Panc1 (cell line): ENCODE measurements around the gene ATG4B. TPM values are rescaled to one million over a fixed set of nuclear protein-coding genes. Genes with fewer than 3 reads are reported as not detected.

Experiments
- ATAC-seq: fragments of 200-7000 bp; cut with Tn5 transposase; 2 replicates; pipeline ENCODE4 v1.9.1; 2020; ENCODE audit warnings: mild to moderate bottlenecking, moderate library complexity
- BruUV-seq: library from RNA; stranded (reverse); fragments of 400-500 nt; replicated peaks from 2 replicates; lab custom pipeline; 2021; lab: Mats Ljungman, UMichigan
- CTCF ChIA-PET: fragments of 300-600 bp; sonication (Branson Sonifier 250); formaldehyde crosslinking; loops from one replicate; lab custom pipeline; 2022; ENCODE audit warnings: antibody characterized with exemption; lab: Charles Lee
- POLR2A ChIA-PET: fragments of 300-600 bp; sonication (Branson Sonifier 250); formaldehyde crosslinking; loops from one replicate; lab custom pipeline; 2022; ENCODE audit warnings: antibody characterized with exemption; lab: Charles Lee
- DNase-seq: peaks from one replicate; pipeline ENCODE4 v3.0.0-alpha.2; 2010; ENCODE audit warnings: low read depth, low spot score
- H3K27ac ChIP-seq: 2 replicates; pipeline ENCODE4 v1.5.1; 2011; ENCODE audit warnings: mild to moderate bottlenecking, low read length, inconsistent platforms
- H3K27me3 ChIP-seq: fragments of 200-500 bp; sonication (Bioruptor generic); 2 replicates; pipeline ENCODE4 v1.6.0; 2014; ENCODE audit warnings: low read length, inconsistent platforms; ENCODE audit not compliant: control insufficient read depth, insufficient read depth
- H3K36me3 ChIP-seq: fragments of 200-500 bp; sonication (Bioruptor generic); 2 replicates; pipeline ENCODE4 v1.5.1; 2014; ENCODE audit warnings: inconsistent platforms, mild to moderate bottlenecking, low read length, moderate library complexity; ENCODE audit not compliant: control insufficient read depth, insufficient read depth
- H3K4me1 ChIP-seq: 2 replicates; pipeline ENCODE4 v1.5.1; 2011; ENCODE audit warnings: inconsistent platforms, mild to moderate bottlenecking, low read length, moderate library complexity; ENCODE audit not compliant: control insufficient read depth, insufficient read depth
- H3K4me3 ChIP-seq, 2 experiments: 2 replicates each; pipeline ENCODE4 v1.5.1; 2011 to 2012; ENCODE audit warnings: low read depth in 2 of 2, low read length in 2 of 2, mild to moderate bottlenecking in 2 of 2, inconsistent platforms in 1 of 2, moderate library complexity in 1 of 2
- H3K9me3 ChIP-seq: fragments of 200-500 bp; sonication (Bioruptor generic); 2 replicates; pipeline ENCODE4 v1.5.1; 2014; ENCODE audit warnings: low read depth, mild to moderate bottlenecking, inconsistent platforms, low read length, moderate library complexity; ENCODE audit not compliant: control insufficient read depth, insufficient read depth
- POLR2AphosphoS5 ChIP-seq: IDR thresholded peaks from 2 replicates; pipeline ENCODE4 v1.6.1; 2012; ENCODE audit warnings: mild to moderate bottlenecking, low read depth, low read length, moderate library complexity
- SIN3A ChIP-seq: IDR thresholded peaks from 2 replicates; pipeline ENCODE4 v1.6.1; 2012; ENCODE audit warnings: low read depth, mild to moderate bottlenecking, low read length, moderate library complexity, borderline replicate concordance; ENCODE audit not compliant: insufficient read depth
- TCF7L2 ChIP-seq: IDR thresholded peaks from 2 replicates; pipeline ENCODE4 v1.6.1; 2011; ENCODE audit warnings: mild to moderate bottlenecking, low read depth, low read length, inconsistent platforms
- in situ Hi-C: cut with HindIII; loops from 2 replicates; pipeline ENCODE4 v1.10.0; 2016; ENCODE audit warnings: low sequenced_read_pairs, low pct_unique_long_range_greater_than_20kb
- intact Hi-C: fragments of 100-400 bp; cut with micrococcal nuclease; formaldehyde crosslinking; loops from one replicate; pipeline ENCODE4 v1.10.0; 2022; ENCODE audit not compliant: unreplicated experiment
- total RNA-seq: library from RNA; stranded (reverse); gene quantifications from one replicate; pipeline ENCODE4 v1.2.1, GENCODE V29; 2021; ENCODE audit not compliant: unreplicated experiment
- TF ChIP-seq, protein P1 (sequence below), 2 experiments: IDR thresholded peaks; 2 replicates each; pipeline ENCODE4 v1.6.1; 2011 to 2012; ENCODE audit warnings: low read depth in 2 of 2, control low read depth in 1 of 2, low read length in 1 of 2, mild to moderate bottlenecking in 1 of 2, moderate library complexity in 1 of 2; ENCODE audit not compliant: insufficient read depth in 1 of 2
- TF ChIP-seq, protein P2 (sequence below): fragments of 450-650 bp; IDR thresholded peaks from 2 replicates; pipeline ENCODE4 v1.5.1; 2017; ENCODE audit warnings: mild to moderate bottlenecking

The ATG4B gene
- total RNA-seq, 1 experiment from 2014 or later, result 84.2 TPM

DNA sequence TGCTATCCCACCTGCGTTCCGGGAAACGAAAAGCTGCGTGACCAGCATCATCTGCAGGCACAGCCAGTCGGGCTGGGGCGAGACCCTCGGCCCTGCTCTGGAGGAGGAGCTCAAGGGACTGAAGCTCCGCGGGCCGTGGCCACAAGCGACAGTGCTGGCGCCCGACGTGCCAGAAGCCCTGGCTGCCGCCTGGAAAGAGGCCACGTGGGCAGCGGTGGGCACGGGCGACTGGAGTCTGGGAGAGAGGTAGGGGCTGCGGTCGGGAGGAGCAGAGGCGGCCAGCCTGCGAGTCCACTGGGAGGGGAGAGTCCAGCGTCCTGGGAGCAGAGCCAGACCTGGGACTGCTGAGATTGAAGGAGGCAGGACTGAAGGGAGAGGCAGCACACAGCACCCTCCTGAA, 39.9 kb downstream of the ATG4B start:
- Histone ChIP-seq H3K27me3 (no peaks in the 10 kb centered on the region), H3K4me1 (peaks cover 3% of the 10 kb centered on the region; the same call in 1 of the 2 replicates), H3K9me3 (no peaks in the 10 kb centered on the region), H3K36me3 (peaks cover 3% of the 10 kb centered on the region; the same call in 1 of the 2 replicates), H3K27ac (no peak overlapping the region), H3K4me3 (no peak overlapping the region)
- intact Hi-C loops (no loop called here), in situ Hi-C loops (no loop called here)
- TF ChIP-seq, protein P1, sequence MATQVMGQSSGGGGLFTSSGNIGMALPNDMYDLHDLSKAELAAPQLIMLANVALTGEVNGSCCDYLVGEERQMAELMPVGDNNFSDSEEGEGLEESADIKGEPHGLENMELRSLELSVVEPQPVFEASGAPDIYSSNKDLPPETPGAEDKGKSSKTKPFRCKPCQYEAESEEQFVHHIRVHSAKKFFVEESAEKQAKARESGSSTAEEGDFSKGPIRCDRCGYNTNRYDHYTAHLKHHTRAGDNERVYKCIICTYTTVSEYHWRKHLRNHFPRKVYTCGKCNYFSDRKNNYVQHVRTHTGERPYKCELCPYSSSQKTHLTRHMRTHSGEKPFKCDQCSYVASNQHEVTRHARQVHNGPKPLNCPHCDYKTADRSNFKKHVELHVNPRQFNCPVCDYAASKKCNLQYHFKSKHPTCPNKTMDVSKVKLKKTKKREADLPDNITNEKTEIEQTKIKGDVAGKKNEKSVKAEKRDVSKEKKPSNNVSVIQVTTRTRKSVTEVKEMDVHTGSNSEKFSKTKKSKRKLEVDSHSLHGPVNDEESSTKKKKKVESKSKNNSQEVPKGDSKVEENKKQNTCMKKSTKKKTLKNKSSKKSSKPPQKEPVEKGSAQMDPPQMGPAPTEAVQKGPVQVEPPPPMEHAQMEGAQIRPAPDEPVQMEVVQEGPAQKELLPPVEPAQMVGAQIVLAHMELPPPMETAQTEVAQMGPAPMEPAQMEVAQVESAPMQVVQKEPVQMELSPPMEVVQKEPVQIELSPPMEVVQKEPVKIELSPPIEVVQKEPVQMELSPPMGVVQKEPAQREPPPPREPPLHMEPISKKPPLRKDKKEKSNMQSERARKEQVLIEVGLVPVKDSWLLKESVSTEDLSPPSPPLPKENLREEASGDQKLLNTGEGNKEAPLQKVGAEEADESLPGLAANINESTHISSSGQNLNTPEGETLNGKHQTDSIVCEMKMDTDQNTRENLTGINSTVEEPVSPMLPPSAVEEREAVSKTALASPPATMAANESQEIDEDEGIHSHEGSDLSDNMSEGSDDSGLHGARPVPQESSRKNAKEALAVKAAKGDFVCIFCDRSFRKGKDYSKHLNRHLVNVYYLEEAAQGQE (IDR thresholded peaks at IDR 0.05; ENCODE audit: insufficient read depth in 1 of 2, low read depth in 2 of 2, low read length in 1 of 2), result no peak
- TF ChIP-seq, protein P2, sequence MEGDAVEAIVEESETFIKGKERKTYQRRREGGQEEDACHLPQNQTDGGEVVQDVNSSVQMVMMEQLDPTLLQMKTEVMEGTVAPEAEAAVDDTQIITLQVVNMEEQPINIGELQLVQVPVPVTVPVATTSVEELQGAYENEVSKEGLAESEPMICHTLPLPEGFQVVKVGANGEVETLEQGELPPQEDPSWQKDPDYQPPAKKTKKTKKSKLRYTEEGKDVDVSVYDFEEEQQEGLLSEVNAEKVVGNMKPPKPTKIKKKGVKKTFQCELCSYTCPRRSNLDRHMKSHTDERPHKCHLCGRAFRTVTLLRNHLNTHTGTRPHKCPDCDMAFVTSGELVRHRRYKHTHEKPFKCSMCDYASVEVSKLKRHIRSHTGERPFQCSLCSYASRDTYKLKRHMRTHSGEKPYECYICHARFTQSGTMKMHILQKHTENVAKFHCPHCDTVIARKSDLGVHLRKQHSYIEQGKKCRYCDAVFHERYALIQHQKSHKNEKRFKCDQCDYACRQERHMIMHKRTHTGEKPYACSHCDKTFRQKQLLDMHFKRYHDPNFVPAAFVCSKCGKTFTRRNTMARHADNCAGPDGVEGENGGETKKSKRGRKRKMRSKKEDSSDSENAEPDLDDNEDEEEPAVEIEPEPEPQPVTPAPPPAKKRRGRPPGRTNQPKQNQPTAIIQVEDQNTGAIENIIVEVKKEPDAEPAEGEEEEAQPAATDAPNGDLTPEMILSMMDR, result no peak
- TF ChIP-seq TCF7L2 (no peak), SIN3A (no peak), POLR2AphosphoS5 (no peak)
- ATAC-seq (no peak), DNase-seq (no peak)
- no TSS peak for BruUV-seq
- ChIA-PET CTCF (no interaction called here), POLR2A (no interaction called here)

DNA sequence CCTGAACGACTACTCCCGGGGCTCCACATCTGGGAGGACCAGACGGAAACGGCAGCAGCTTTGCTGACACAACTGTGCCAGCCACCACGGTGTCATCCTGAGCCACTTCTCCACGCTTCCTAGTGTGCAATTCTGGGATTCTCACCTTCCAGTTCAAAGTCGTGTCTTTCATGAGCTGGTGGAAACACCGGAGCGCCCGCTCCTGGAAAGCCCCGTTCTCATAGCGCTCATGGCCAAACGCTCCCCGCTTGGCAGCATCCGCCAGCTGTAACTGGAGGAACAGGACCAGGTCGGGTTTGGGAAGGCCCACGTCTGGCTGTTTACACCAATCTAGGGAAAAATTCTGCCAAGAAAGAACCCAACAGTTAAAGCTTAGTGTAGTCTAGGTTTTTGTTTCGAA, 40.8 kb downstream of the ATG4B start:
- POLR2A ChIA-PET, result no interaction called here

More for the DNA sequence above, 40.8 kb downstream of the ATG4B start:
- no peaks in the 10 kb centered on the region for H3K9me3 ChIP-seq
- CTCF ChIA-PET, result no interaction called here
- no peak overlapping the region for H3K4me3 ChIP-seq
- H3K27ac ChIP-seq, result no peak overlapping the region
- DNase-seq (no peak), ATAC-seq (no peak)
- in situ Hi-C loops, result no loop called here
- intact Hi-C loops, result no loop called here
- TF ChIP-seq SIN3A (no peak), POLR2AphosphoS5 (no peak), TCF7L2 (no peak)
- TF ChIP-seq, protein P1 (IDR thresholded peaks at IDR 0.05; ENCODE audit: insufficient read depth in 1 of 2, low read depth in 2 of 2, low read length in 1 of 2), result no peak
- TF ChIP-seq, protein P2, result no peak
- peaks cover 3% of the 10 kb centered on the region; the same call in 1 of the 2 replicates for H3K36me3 ChIP-seq
- BruUV-seq, result no TSS peak
- H3K4me1 ChIP-seq, result peaks cover 3% of the 10 kb centered on the region; the same call in 1 of the 2 replicates
- no peaks in the 10 kb centered on the region for H3K27me3 ChIP-seq
